ENCODE results near the gene SH3RF3.
"Not testable (repeated sequence)": the region's sequence is repeated elsewhere in the genome, so short reads cannot be mapped to it uniquely, and the experiment has no call there.

Gene SH3RF3

GRCh38 chr2:109128616-109129355 lies at the start of gene SH3RF3:
TSS of gene SH3RF3 (plus strand) at chr2:109129205.
- DNase-seq (ENCODE audit: low read depth in 2 of 2) = no peak

GRCh38 chr2:109079590-109079989 lies 49.4 kb upstream of the SH3RF3 start:
- no peak for DNase-seq (ENCODE audit: low read depth in 2 of 2)

- no peak for DNase-seq (ENCODE audit: low read depth in 2 of 2)
These were observed 48.9 kb upstream of the SH3RF3 start for GRCh38 chr2:109080109-109080508.

- DNase-seq (ENCODE audit: low read depth in 2 of 2) = no peak
These were observed 48.2 kb upstream of the SH3RF3 start for GRCh38 chr2:109080757-109081156.

- no peak for DNase-seq (ENCODE audit: low read depth in 2 of 2)
These were observed 47.6 kb upstream of the SH3RF3 start for GRCh38 chr2:109081374-109081773.

- no peak for DNase-seq (ENCODE audit: low read depth in 2 of 2)
These were observed 45.2 kb upstream of the SH3RF3 start for GRCh38 chr2:109083771-109084170.

- no peak for DNase-seq (ENCODE audit: low read depth in 2 of 2)
These were observed 44.7 kb upstream of the SH3RF3 start for GRCh38 chr2:109084341-109084740.

- no peak for DNase-seq (ENCODE audit: low read depth in 2 of 2)
These were observed 42.9 kb upstream of the SH3RF3 start for GRCh38 chr2:109085912-109086742.

GRCh38 chr2:109086743-109087020 lies 42.3 kb upstream of the SH3RF3 start:
- no peak for DNase-seq (ENCODE audit: low read depth in 2 of 2)

- DNase-seq (ENCODE audit: low read depth in 2 of 2) = no peak
These were observed 41.8 kb upstream of the SH3RF3 start for GRCh38 chr2:109087055-109087663.

- DNase-seq (ENCODE audit: low read depth in 2 of 2) = no peak
These were observed 39.3 kb upstream of the SH3RF3 start for GRCh38 chr2:109089602-109090300.

- DNase-seq (ENCODE audit: low read depth in 2 of 2) = no peak
These were observed 37.5 kb upstream of the SH3RF3 start for GRCh38 chr2:109091526-109091925.

- DNase-seq (ENCODE audit: low read depth in 2 of 2) = no peak
These were observed 34.9 kb upstream of the SH3RF3 start for GRCh38 chr2:109094144-109094543.

- no peak for DNase-seq (ENCODE audit: low read depth in 2 of 2)
These were observed 30.6 kb upstream of the SH3RF3 start for GRCh38 chr2:109098251-109098920.

- DNase-seq (ENCODE audit: low read depth in 2 of 2) = no peak
These were observed 30.1 kb upstream of the SH3RF3 start for GRCh38 chr2:109098921-109099273.

- DNase-seq (ENCODE audit: low read depth in 2 of 2) = no peak
These were observed 26.3 kb upstream of the SH3RF3 start for GRCh38 chr2:109102588-109103233.

- no peak for DNase-seq (ENCODE audit: low read depth in 2 of 2)
These were observed 23.9 kb upstream of the SH3RF3 start for GRCh38 chr2:109105113-109105512.

- no peak for DNase-seq (ENCODE audit: low read depth in 2 of 2)
These were observed 20.3 kb upstream of the SH3RF3 start for GRCh38 chr2:109108740-109109139.

GRCh38 chr2:109109342-109109741 lies 19.7 kb upstream of the SH3RF3 start:
- DNase-seq (ENCODE audit: low read depth in 2 of 2) = no peak

- DNase-seq (ENCODE audit: low read depth in 2 of 2) = no peak
These were observed 18.8 kb upstream of the SH3RF3 start for GRCh38 chr2:109110170-109110569.

- DNase-seq (ENCODE audit: low read depth in 2 of 2) = not testable (repeated sequence)
These were observed 11.8 kb upstream of the SH3RF3 start for GRCh38 chr2:109117181-109117580.

Measured in fibroblast of skin of left biceps (primary cell).